Measurements from ENCODE around the gene SHISA5.
"Not testable (repeated sequence)": the region's sequence is repeated elsewhere in the genome, so short reads cannot be mapped to it uniquely, and the experiment has no call there.

Gene SHISA5

GRCh38 chr3:48519277-48519643 is 15.3 kb upstream of the SHISA5 start:
- DNase-seq (ENCODE audit: low read depth) = no peak

- DNase-seq (ENCODE audit: low read depth) = no peak
These were observed 14.8 kb upstream of the SHISA5 start for GRCh38 chr3:48518638-48519276.

- no peak for DNase-seq (ENCODE audit: low read depth)
These were observed 14.1 kb upstream of the SHISA5 start for GRCh38 chr3:48518069-48518468.

- no peak for DNase-seq (ENCODE audit: low read depth)
These were observed 12.6 kb upstream of the SHISA5 start for GRCh38 chr3:48516571-48516970.

GRCh38 chr3:48514431-48515227 is 10.7 kb upstream of the SHISA5 start:
- no peak for DNase-seq (ENCODE audit: low read depth)

GRCh38 chr3:48511551-48511950 is 7.6 kb upstream of the SHISA5 start:
- DNase-seq (ENCODE audit: low read depth) = no peak

GRCh38 chr3:48507256-48508061 is 3.5 kb upstream of the SHISA5 start:
- DNase-seq (ENCODE audit: low read depth) = peak; percentile 64

GRCh38 chr3:48505968-48506504 is 2.1 kb upstream of the SHISA5 start:
- DNase-seq (ENCODE audit: low read depth) = no peak

GRCh38 chr3:48505146-48505545 is 1.2 kb upstream of the SHISA5 start:
- no peak for DNase-seq (ENCODE audit: low read depth)

- no peak for DNase-seq (ENCODE audit: low read depth)
These were observed 448 bp downstream of the SHISA5 start for GRCh38 chr3:48503401-48504050.

- no peak for DNase-seq (ENCODE audit: low read depth)
These were observed 1.2 kb downstream of the SHISA5 start for GRCh38 chr3:48502728-48503168.

- DNase-seq (ENCODE audit: low read depth) = no peak
These were observed 1.9 kb downstream of the SHISA5 start for GRCh38 chr3:48502121-48502520.

- DNase-seq (ENCODE audit: low read depth) = no peak
These were observed 2.8 kb downstream of the SHISA5 start for GRCh38 chr3:48501196-48501595.

- no peak for DNase-seq (ENCODE audit: low read depth)
These were observed 3.3 kb downstream of the SHISA5 start for GRCh38 chr3:48500656-48501055.

- no peak for DNase-seq (ENCODE audit: low read depth)
These were observed 10.8 kb downstream of the SHISA5 start for GRCh38 chr3:48493203-48493501.

GRCh38 chr3:48492461-48493202 is 11.3 kb downstream of the SHISA5 start:
- DNase-seq (ENCODE audit: low read depth) = no peak

GRCh38 chr3:48486952-48487351 is 17.0 kb downstream of the SHISA5 start:
- no peak for DNase-seq (ENCODE audit: low read depth)

GRCh38 chr3:48482822-48483221 is 21.2 kb downstream of the SHISA5 start:
- not testable (repeated sequence) for DNase-seq (ENCODE audit: low read depth)

- DNase-seq (ENCODE audit: low read depth) = not testable (repeated sequence)
These were observed 23.1 kb downstream of the SHISA5 start for GRCh38 chr3:48480891-48481290.

GRCh38 chr3:48478626-48479555 is 25.1 kb downstream of the SHISA5 start:
- DNase-seq (ENCODE audit: low read depth) = peak; percentile 38

Measured in activated T-helper 1 cell treated with Interleukin-2 at 50 U/mL for 16 hours (primary cell).